Fibroblast of lung (primary cell): ENCODE results near the gene DMXL2.

ENCODE experiments used
- EZH2 ChIP-seq: IDR thresholded peaks from 2 replicates; pipeline ENCODE4 v1.5.1; 2012; ENCODE audit warnings: low read length, control low read depth, mild to moderate bottlenecking; ENCODE audit errors: missing control alignments
- TF ChIP-seq, protein P1 (sequence below), 2 donors: IDR thresholded peaks in 1 of 2; conservative IDR thresholded peaks in 1 of 2; 1 replicate in 1 of 2; 2 replicates in 1 of 2; pipeline ENCODE4 v1.5.1; 2011 to 2012; ENCODE audit warnings: low read length in 2 of 2, control low read depth in 1 of 2, inconsistent platforms in 1 of 2, low read depth in 1 of 2, mild to moderate bottlenecking in 1 of 2

DNA sequence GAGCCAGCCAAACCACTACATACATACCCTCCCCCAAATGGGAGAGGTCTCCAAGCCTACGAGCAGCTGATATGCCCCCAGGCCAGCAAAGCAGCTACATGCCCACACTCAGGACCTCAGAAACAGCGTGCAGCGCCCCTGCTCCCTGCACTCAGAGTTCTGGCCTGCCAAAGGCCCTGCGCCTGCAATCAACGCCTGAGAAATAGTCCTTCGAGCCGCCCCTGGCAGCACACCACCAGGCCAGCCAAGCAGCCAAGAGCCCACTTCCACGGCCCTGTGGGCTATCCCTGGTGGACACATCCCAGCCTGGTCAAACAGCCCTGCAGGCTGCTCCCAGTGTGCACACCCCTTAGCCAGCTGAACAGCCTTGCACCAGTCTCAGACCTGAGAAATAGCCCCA, 139.1 kb downstream of the DMXL2 start:
- TF ChIP-seq, protein P1, sequence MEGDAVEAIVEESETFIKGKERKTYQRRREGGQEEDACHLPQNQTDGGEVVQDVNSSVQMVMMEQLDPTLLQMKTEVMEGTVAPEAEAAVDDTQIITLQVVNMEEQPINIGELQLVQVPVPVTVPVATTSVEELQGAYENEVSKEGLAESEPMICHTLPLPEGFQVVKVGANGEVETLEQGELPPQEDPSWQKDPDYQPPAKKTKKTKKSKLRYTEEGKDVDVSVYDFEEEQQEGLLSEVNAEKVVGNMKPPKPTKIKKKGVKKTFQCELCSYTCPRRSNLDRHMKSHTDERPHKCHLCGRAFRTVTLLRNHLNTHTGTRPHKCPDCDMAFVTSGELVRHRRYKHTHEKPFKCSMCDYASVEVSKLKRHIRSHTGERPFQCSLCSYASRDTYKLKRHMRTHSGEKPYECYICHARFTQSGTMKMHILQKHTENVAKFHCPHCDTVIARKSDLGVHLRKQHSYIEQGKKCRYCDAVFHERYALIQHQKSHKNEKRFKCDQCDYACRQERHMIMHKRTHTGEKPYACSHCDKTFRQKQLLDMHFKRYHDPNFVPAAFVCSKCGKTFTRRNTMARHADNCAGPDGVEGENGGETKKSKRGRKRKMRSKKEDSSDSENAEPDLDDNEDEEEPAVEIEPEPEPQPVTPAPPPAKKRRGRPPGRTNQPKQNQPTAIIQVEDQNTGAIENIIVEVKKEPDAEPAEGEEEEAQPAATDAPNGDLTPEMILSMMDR (conservative IDR thresholded peaks at IDR 0.05 in 1 of 2, IDR thresholded peaks at IDR 0.05 in 1 of 2; ENCODE audit: low read depth in 1 of 2, low read length in 2 of 2), result no peak
- no peak for TF ChIP-seq EZH2
